Measurements from ENCODE around the gene CAMTA1. TPM values are rescaled to one million over a fixed set of nuclear protein-coding genes. Genes with fewer than 3 reads are reported as not detected.

Gene CAMTA1
- total and polyA plus RNA-seq, 9 of the 15 experiments (the other 6 are each of a cell fraction or from before 2014, with no cell fraction given), result 43.9 to 161 (median 65.9) TPM

- TF ChIP-seq, protein P1, sequence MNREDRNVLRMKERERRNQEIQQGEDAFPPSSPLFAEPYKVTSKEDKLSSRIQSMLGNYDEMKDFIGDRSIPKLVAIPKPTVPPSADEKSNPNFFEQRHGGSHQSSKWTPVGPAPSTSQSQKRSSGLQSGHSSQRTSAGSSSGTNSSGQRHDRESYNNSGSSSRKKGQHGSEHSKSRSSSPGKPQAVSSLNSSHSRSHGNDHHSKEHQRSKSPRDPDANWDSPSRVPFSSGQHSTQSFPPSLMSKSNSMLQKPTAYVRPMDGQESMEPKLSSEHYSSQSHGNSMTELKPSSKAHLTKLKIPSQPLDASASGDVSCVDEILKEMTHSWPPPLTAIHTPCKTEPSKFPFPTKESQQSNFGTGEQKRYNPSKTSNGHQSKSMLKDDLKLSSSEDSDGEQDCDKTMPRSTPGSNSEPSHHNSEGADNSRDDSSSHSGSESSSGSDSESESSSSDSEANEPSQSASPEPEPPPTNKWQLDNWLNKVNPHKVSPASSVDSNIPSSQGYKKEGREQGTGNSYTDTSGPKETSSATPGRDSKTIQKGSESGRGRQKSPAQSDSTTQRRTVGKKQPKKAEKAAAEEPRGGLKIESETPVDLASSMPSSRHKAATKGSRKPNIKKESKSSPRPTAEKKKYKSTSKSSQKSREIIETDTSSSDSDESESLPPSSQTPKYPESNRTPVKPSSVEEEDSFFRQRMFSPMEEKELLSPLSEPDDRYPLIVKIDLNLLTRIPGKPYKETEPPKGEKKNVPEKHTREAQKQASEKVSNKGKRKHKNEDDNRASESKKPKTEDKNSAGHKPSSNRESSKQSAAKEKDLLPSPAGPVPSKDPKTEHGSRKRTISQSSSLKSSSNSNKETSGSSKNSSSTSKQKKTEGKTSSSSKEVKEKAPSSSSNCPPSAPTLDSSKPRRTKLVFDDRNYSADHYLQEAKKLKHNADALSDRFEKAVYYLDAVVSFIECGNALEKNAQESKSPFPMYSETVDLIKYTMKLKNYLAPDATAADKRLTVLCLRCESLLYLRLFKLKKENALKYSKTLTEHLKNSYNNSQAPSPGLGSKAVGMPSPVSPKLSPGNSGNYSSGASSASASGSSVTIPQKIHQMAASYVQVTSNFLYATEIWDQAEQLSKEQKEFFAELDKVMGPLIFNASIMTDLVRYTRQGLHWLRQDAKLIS (CRISPR knock-in tag; IDR thresholded peaks at IDR 0.05), result no peak
- TF ChIP-seq USF1 (CRISPR knock-in tag; IDR thresholded peaks at IDR 0.05) (no peak), NEUROD1 (IDR thresholded peaks at IDR 0.05; ENCODE audit: borderline replicate concordance, low read depth, low read length, partially characterized antibody) (peak; percentile 62), HNRNPLL (IDR thresholded peaks at IDR 0.05; ENCODE audit: low read depth, low read length, poor library complexity, severe bottlenecking) (peak; percentile 77), U2AF1 (optimal IDR thresholded peaks at IDR 0.05; ENCODE audit: low read depth, low read length) (no peak), POLR2G (IDR thresholded peaks at IDR 0.05; ENCODE audit: low read depth, low read length) (peak; percentile 71; the same call in 1 of the 2 replicates), ZNF354B (CRISPR knock-in tag; IDR thresholded peaks at IDR 0.05) (no peak), LARP7 (IDR thresholded peaks at IDR 0.05) (no peak), VEZF1 (CRISPR knock-in tag; IDR thresholded peaks at IDR 0.05) (peak; percentile 46), RUNX1 (IDR thresholded peaks at IDR 0.05; ENCODE audit: low read depth) (no peak), RBBP5 (IDR thresholded peaks at IDR 0.05; ENCODE audit: borderline replicate concordance, insufficient read depth, low read length, poor library complexity, severe bottlenecking) (no peak), ZNF609 (CRISPR knock-in tag; IDR thresholded peaks at IDR 0.05; ENCODE audit: borderline replicate concordance) (no peak)
- TF ChIP-seq, protein P2, sequence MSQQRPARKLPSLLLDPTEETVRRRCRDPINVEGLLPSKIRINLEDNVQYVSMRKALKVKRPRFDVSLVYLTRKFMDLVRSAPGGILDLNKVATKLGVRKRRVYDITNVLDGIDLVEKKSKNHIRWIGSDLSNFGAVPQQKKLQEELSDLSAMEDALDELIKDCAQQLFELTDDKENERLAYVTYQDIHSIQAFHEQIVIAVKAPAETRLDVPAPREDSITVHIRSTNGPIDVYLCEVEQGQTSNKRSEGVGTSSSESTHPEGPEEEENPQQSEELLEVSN (IDR thresholded peaks at IDR 0.05; ENCODE audit: borderline replicate concordance in 1 of 2, extremely low read depth in 1 of 2, insufficient read depth in 1 of 2, insufficient read length in 1 of 2, low read depth in 1 of 2, low read length in 1 of 2, poor library complexity in 1 of 2, severe bottlenecking in 1 of 2), result peak; percentile 13 to 61
These were observed 919.2 kb downstream of the CAMTA1 start (continued) for GRCh38 chr1:7704214-7705047.
